Liver (tissue), 9 donors: Measurements from ENCODE around the gene ISOC1. TPM values are rescaled to one million over a fixed set of nuclear protein-coding genes. Genes with fewer than 3 reads are reported as not detected.

ENCODE experiments used
- DNase-seq: peaks from one replicate; pipeline ENCODE4 v3.0.0-alpha.2; 2017; ENCODE audit warnings: low spot score
- H3K27ac ChIP-seq, 2 donors: one replicate each; pipeline ENCODE4 v1.7.0; 2013; ENCODE audit warnings: inconsistent platforms in 2 of 2, low read length in 2 of 2, control low read depth in 1 of 2, low read depth in 1 of 2, mild to moderate bottlenecking in 1 of 2
- H3K27me3 ChIP-seq, 4 donors: one replicate each; pipeline versions ENCODE4 v1.6.1 to v1.7.0; 2013; ENCODE audit warnings: low read length in 3 of 4, inconsistent platforms in 1 of 4, mild to moderate bottlenecking in 1 of 4, moderate library complexity in 1 of 4; ENCODE audit not compliant: control insufficient read depth in 4 of 4, insufficient read depth in 4 of 4
- H3K36me3 ChIP-seq, 4 donors: one replicate each; pipeline versions ENCODE4 v1.6.1 to v1.7.0; 2013; ENCODE audit warnings: low read length in 3 of 4, mild to moderate bottlenecking in 3 of 4, low read depth in 1 of 4, moderate library complexity in 1 of 4; ENCODE audit not compliant: control insufficient read depth in 4 of 4, insufficient read depth in 3 of 4
- H3K4me1 ChIP-seq, 4 donors: one replicate each; pipeline versions ENCODE4 v1.6.1 to v1.7.0; 2013; ENCODE audit warnings: low read length in 3 of 4, mild to moderate bottlenecking in 3 of 4, moderate library complexity in 1 of 4; ENCODE audit not compliant: control insufficient read depth in 4 of 4, insufficient read depth in 4 of 4
- H3K4me3 ChIP-seq, 3 donors: one replicate each; pipeline versions ENCODE4 v1.6.1 to v1.7.0; 2013; ENCODE audit warnings: low read length in 3 of 3, control low read depth in 1 of 3, low read depth in 1 of 3, mild to moderate bottlenecking in 1 of 3
- H3K9ac ChIP-seq, 2 donors: one replicate each; pipeline ENCODE4 v1.7.0; 2013; ENCODE audit warnings: low read length in 2 of 2, mild to moderate bottlenecking in 2 of 2, moderate library complexity in 2 of 2, control low read depth in 1 of 2, low read depth in 1 of 2
- H3K9me3 ChIP-seq, 4 donors: one replicate each; pipeline versions ENCODE4 v1.6.1 to v1.7.0; 2013; ENCODE audit warnings: low read length in 3 of 4; ENCODE audit not compliant: control insufficient read depth in 4 of 4
- EGR1 ChIP-seq, 2 donors: IDR thresholded peaks; 2 replicates each; pipeline ENCODE4 v1.6.1; 2016 to 2018; ENCODE audit warnings: antibody characterized with exemption in 2 of 2, low read depth in 2 of 2
- FOXA1 ChIP-seq: IDR thresholded peaks from 2 replicates; pipeline ENCODE4 v1.6.1; 2016; ENCODE audit warnings: antibody characterized with exemption
- FOXA2 ChIP-seq: IDR thresholded peaks from 2 replicates; pipeline ENCODE4 v1.6.1; 2016; ENCODE audit warnings: antibody characterized with exemption
- GABPA ChIP-seq, 2 donors: IDR thresholded peaks in 1 of 2; conservative IDR thresholded peaks in 1 of 2; 2 replicates each; pipeline ENCODE4 v1.6.1; 2016; ENCODE audit warnings: antibody characterized with exemption in 2 of 2, mild to moderate bottlenecking in 1 of 2, moderate library complexity in 1 of 2
- HNF4A ChIP-seq, 2 donors: conservative IDR thresholded peaks; 2 replicates each; pipeline ENCODE4 v1.6.1; 2016; ENCODE audit warnings: antibody characterized with exemption in 2 of 2, mild to moderate bottlenecking in 2 of 2
- HNF4G ChIP-seq: IDR thresholded peaks from 2 replicates; pipeline ENCODE4 v1.6.1; 2016; ENCODE audit warnings: antibody characterized with exemption
- NR2F2 ChIP-seq: IDR thresholded peaks from 2 replicates; pipeline ENCODE4 v1.6.1; 2016; ENCODE audit warnings: antibody characterized with exemption
- RAD21 ChIP-seq, 2 donors: IDR thresholded peaks; 2 replicates each; pipeline ENCODE4 v1.6.1; 2016; ENCODE audit warnings: antibody characterized with exemption in 2 of 2, mild to moderate bottlenecking in 2 of 2
- WGBS: extraction: QIAGEN DNeasy Blood & Tissue Kit; methylation state at CpG from one replicate; pipeline ENCODE4 v1.1.7; 2013; 5-methylcytosine and 5-hydroxymethylcytosine counted together
- polyA plus RNA-seq, 2 donors: library from polyadenylated mRNA; stranded (reverse) in 1 of 2; unstranded in 1 of 2; fragments of 200-250 nt in 1 of 2; fragments of >200 nt in 1 of 2; fragmentation: Nextera tagmentation in 1 of 2; extraction: Ambion mirVana in 1 of 2; gene quantifications; one replicate each; pipeline versions ENCODE4 v1.2.1 to v1.2.3, GENCODE V29; 2013 to 2015
- total RNA-seq, 2 donors: library from RNA; depleted of rRNA; stranded (reverse); fragments of >200 nt; gene quantifications; one replicate each; pipeline ENCODE4 v1.2.3, GENCODE V29; 2014
- TF ChIP-seq, protein P1 (sequence below): IDR thresholded peaks from 2 replicates; pipeline ENCODE4 v1.6.1; 2016; ENCODE audit warnings: antibody characterized with exemption, mild to moderate bottlenecking
- TF ChIP-seq, protein P2 (sequence below): IDR thresholded peaks from 2 replicates; pipeline ENCODE4 v1.6.1; 2016; ENCODE audit warnings: antibody characterized with exemption
- TF ChIP-seq, protein P3 (sequence below): IDR thresholded peaks from 2 replicates; pipeline ENCODE4 v1.6.1; 2016; ENCODE audit warnings: antibody characterized with exemption
- donor health status: healthy.
- donor health status: healthy.
- donor health status: healthy.
- donor health status: healthy.
- donor health status: healthy.

Gene ISOC1
- total and polyA plus RNA-seq, 4 donors = 34.1 to 52.9 (median 41.8) TPM

DNA sequence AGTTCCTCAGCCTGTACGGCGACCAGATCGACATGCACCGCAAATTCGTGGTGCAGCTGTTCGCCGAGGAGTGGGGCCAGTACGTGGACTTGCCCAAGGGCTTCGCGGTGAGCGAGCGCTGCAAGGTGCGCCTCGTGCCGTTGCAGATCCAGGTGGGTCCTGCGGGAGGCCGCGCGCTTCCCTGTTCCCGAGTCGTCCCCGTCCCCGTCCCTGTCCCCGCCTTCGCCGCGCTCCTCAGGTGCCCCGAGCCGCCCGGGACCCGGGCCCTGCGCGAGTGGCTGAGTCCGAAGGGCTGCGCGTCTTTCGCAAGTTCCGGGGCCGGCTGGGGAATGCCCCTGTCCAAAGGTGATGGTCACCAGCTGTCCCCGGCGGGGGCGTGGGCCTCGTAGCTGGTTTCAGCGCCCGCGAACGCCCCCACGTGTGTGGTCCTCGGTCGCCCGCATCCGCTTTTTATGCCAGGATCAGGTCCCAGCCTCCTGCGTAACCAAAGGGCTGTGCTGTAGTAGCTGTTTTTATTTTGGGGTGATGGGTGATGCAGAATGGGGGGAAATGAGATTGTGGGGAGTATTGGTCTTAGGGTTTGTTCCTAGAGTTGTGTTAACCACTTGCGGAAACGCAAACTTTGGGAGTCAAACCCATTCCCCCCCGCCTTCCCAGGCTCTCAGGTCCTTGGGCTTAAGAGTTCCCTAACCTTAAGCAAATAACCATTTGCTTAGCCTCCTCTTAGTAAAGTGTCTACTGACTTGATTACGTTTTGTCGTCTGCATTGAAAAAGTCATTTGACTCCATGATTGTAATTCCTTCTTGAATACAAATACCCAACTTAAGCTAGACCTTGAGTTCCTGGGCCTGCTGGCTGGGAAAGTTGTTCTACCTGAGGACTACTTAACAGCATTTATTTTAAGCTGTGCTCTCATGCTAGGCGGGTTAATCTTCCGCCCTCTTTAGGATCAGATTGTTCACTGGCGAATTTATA is 663 bp downstream of the ISOC1 start (continued):
- TF ChIP-seq, protein P1, sequence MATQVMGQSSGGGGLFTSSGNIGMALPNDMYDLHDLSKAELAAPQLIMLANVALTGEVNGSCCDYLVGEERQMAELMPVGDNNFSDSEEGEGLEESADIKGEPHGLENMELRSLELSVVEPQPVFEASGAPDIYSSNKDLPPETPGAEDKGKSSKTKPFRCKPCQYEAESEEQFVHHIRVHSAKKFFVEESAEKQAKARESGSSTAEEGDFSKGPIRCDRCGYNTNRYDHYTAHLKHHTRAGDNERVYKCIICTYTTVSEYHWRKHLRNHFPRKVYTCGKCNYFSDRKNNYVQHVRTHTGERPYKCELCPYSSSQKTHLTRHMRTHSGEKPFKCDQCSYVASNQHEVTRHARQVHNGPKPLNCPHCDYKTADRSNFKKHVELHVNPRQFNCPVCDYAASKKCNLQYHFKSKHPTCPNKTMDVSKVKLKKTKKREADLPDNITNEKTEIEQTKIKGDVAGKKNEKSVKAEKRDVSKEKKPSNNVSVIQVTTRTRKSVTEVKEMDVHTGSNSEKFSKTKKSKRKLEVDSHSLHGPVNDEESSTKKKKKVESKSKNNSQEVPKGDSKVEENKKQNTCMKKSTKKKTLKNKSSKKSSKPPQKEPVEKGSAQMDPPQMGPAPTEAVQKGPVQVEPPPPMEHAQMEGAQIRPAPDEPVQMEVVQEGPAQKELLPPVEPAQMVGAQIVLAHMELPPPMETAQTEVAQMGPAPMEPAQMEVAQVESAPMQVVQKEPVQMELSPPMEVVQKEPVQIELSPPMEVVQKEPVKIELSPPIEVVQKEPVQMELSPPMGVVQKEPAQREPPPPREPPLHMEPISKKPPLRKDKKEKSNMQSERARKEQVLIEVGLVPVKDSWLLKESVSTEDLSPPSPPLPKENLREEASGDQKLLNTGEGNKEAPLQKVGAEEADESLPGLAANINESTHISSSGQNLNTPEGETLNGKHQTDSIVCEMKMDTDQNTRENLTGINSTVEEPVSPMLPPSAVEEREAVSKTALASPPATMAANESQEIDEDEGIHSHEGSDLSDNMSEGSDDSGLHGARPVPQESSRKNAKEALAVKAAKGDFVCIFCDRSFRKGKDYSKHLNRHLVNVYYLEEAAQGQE = peak; percentile 93
- TF ChIP-seq NR2F2 (no peak), HNF4A (conservative IDR thresholded peaks at IDR 0.05) (peak; percentile 91 to 93), GABPA (IDR thresholded peaks at IDR 0.05 in 1 of 2, conservative IDR thresholded peaks at IDR 0.05 in 1 of 2) (peak in 1 of 2 donors; percentile 79), FOXA1 (peak; percentile 39), HNF4G (peak; percentile 79), EGR1 (IDR thresholded peaks at IDR 0.05; ENCODE audit: low read depth in 2 of 2) (peak; percentile 91 to 97)
- TF ChIP-seq, protein P2, sequence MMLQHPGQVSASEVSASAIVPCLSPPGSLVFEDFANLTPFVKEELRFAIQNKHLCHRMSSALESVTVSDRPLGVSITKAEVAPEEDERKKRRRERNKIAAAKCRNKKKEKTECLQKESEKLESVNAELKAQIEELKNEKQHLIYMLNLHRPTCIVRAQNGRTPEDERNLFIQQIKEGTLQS = no peak

DNA sequence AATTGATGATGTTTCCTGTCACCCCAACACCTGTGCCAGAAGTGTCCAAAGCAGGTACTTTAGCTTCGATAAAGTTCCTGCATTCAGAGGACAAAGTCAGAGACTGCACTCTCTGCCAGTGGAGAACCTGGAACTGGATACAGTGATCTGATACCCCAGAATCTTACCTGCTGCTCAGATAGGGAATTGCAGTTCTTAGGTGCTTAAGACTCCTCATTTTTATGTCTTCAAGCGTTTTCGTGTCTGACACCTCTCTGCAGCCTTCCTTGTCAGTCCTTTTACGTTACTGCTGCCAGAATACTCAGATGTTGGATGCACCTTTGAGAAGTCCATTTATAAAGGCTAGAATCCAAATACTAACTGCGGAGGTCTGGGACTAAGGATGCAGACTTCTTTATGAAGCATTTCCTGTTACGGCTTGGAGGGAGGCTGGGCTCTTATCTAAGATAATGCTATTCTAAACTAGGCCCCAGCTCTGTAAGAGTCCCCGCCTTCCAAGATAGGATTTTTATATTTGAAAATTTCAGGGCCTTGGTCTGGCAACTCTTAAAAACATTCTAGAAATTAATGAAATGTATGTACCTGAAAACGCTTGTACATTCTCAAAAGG is 1.9 kb downstream of the ISOC1 start:
- peak overlapping the region in 1 of 2 donors; percentile 17 for H3K9ac ChIP-seq
- TF ChIP-seq, protein P2 = no peak
- TF ChIP-seq, protein P3, sequence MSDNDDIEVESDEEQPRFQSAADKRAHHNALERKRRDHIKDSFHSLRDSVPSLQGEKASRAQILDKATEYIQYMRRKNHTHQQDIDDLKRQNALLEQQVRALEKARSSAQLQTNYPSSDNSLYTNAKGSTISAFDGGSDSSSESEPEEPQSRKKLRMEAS = no peak
- 57% methylated on average over 8 of the region's 8 CpGs for WGBS
- no peaks in the 10 kb centered on the region for H3K27me3 ChIP-seq
- H3K4me1 ChIP-seq = peaks cover 4 to 51% (median 42%) of the 10 kb centered on the region in 4 donors
- H3K9me3 ChIP-seq = no peaks in the 10 kb centered on the region
- no peaks in the 10 kb centered on the region for H3K36me3 ChIP-seq
- H3K27ac ChIP-seq = peak overlapping the region; percentile 13 to 42
- H3K4me3 ChIP-seq = peak overlapping the region in 2 of 3 donors; percentile 2 to 26
- no peak for DNase-seq

DNA sequence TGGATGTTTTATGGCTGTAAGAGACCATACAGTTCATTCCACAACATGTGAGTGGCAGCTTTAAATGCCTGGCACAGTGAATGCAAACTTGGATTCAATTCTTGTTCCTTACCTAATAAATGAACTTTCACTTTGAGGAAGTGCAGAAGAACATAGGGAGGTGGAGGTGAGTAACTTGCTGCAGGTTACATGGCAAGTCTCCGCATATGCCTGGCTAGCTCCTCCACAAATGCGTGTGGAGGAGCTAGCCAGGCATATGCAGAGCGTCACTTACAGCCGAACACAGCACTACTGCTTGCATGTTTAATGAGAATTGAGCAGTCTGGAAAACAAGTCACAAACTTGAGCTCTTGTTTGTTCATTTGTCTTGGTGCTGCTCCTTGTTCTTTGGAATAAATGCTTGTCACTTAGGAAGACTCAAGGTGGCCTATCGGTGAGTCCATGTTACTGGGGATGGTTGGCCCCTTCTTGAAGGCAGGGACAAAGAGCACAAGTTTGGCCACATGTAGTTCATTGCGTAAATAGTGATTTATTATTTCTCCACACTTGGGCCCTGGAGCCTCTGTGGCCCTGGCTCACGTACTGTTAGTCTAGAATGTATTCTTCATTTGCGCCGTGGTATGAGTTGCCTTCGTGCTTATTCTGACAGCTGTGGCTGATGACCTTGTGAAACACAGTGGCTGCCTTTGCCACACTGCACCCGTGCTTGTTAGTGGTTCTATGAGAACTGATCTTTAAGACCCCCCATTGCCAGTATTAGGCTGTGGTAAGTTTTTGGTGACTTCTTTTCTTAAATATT is 3.1 kb downstream of the ISOC1 start:
- H3K36me3 ChIP-seq = no peaks in the 10 kb centered on the region
- H3K27ac ChIP-seq = peak overlapping the region in 1 of 2 donors; percentile 22
- TF ChIP-seq RAD21 (IDR thresholded peaks at IDR 0.05) = no peak
- TF ChIP-seq FOXA2 = no peak
- peak in 1 of 2 donors; percentile 27 for TF ChIP-seq HNF4A (conservative IDR thresholded peaks at IDR 0.05)
- H3K4me3 ChIP-seq = no peak overlapping the region
- peaks cover 4 to 56% (median 42%) of the 10 kb centered on the region in 4 donors for H3K4me1 ChIP-seq
- 57% methylated on average over 11 of the region's 11 CpGs for WGBS
- H3K9me3 ChIP-seq = no peaks in the 10 kb centered on the region
- no peak for DNase-seq
- no peaks in the 10 kb centered on the region for H3K27me3 ChIP-seq
- H3K9ac ChIP-seq = no peak overlapping the region
